T-helper 2 cell treated with Interferon-gamma antibody and Interleukin-4, amounts not matched to agents 5 μg/mL and 100 μg/mL, for 36 hours (primary cell): ENCODE results near the gene ZSWIM6.

ENCODE experiments used
- DNase-seq: peaks from one replicate; pipeline ENCODE4 v3.0.0; 2021; ENCODE audit warnings: low spot score
- H3K27ac Mint-ChIP-seq: one replicate; pipeline ENCODE4 v1.8.0; 2021; ENCODE audit warnings: mild to moderate bottlenecking, mixed read lengths
- H3K27me3 Mint-ChIP-seq: one replicate; pipeline ENCODE4 v1.8.0; 2021; ENCODE audit warnings: low read depth, mixed read lengths
- H3K36me3 Mint-ChIP-seq: one replicate; pipeline ENCODE4 v1.8.0; 2021; ENCODE audit warnings: low read depth, mixed read lengths
- H3K4me1 Mint-ChIP-seq: one replicate; pipeline ENCODE4 v1.8.0; 2021; ENCODE audit warnings: low read depth, mixed read lengths
- H3K4me3 Mint-ChIP-seq: one replicate; pipeline ENCODE4 v1.8.0; 2022; ENCODE audit warnings: mild to moderate bottlenecking, moderate library complexity, mixed read lengths
- H3K9me3 Mint-ChIP-seq: one replicate; pipeline ENCODE4 v1.8.0; 2021; ENCODE audit warnings: mixed read lengths

ZSWIM6 gene

DNA sequence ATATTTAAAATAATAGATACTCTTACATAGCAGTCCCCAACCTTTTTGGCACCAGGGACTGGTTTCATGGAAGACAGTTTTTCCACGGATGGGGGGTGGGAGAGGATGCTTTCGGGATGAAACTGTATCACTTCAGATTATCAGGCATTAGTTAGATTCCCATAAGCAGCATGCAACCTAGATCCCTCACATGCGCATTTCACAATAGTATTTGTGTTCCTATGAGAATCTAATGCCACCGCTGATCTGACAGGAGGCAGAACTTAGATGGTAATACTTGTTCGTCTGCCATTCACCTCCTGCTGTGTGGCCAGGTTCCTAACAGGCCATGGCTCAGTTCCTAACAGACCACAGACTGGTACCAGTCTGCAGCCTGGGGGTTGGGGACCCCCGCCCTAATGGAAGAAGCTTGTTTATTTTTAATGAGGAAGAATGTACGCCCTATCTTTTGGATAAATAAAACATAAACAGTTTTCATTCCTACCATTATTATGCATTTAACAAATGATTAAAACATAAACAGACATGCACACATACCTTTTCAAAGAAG, 187.7 kb downstream of the ZSWIM6 start:
- peaks cover 2% of the 10 kb centered on the region for H3K36me3 Mint-ChIP-seq
- DNase-seq: no peak
- no peak overlapping the region for H3K4me3 Mint-ChIP-seq
- H3K9me3 Mint-ChIP-seq: peaks cover 11% of the 10 kb centered on the region
- H3K27me3 Mint-ChIP-seq: no peaks in the 10 kb centered on the region
- H3K27ac Mint-ChIP-seq: no peak overlapping the region
- H3K4me1 Mint-ChIP-seq: no peaks in the 10 kb centered on the region

DNA sequence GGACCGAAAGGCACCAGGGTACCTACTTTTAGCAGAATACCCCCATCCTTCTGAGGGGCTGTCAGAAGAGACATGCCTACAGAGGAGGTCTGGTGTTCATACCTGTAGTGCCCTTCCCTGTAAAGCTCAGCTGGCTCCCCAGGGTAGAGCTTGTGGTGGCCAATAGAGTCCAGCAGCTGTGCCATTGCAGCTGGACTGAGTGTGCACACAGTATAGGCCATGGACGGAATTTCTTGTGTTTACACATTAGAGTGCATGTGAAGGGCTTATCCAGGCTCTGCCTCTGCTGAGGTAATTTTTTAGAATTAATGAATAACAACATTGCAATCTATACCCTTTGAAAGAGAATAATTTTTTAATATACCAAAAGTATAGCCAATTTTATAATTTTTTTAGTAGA, 191.0 kb downstream of the ZSWIM6 start:
- no peaks in the 10 kb centered on the region for H3K9me3 Mint-ChIP-seq
- no peaks in the 10 kb centered on the region for H3K4me1 Mint-ChIP-seq
- no peak overlapping the region for H3K27ac Mint-ChIP-seq
- H3K27me3 Mint-ChIP-seq: no peaks in the 10 kb centered on the region
- H3K4me3 Mint-ChIP-seq: no peak overlapping the region
- H3K36me3 Mint-ChIP-seq: peaks cover 2% of the 10 kb centered on the region
- DNase-seq: no peak

DNA sequence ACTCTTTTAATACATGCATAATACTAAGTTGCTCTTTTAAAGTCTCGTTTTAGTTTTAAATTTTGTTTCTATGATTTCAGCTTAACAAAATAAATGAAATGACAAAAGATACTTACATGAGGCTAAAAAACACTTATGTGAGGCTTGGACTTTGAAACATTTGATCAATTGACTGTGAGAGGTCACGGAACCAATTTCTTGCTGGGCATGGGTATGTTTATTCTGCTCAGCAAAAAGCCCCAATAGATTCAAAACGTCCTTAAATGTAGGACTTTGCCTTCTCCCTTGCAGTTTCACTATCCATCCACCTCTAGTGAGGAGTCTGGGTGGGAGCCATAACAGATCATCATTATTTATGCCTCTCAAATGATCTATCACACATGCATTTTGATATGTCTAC, 191.9 kb downstream of the ZSWIM6 start:
- Mint-ChIP-seq H3K36me3 (peaks cover 2% of the 10 kb centered on the region), H3K4me1 (no peaks in the 10 kb centered on the region), H3K9me3 (no peaks in the 10 kb centered on the region), H3K27me3 (no peaks in the 10 kb centered on the region), H3K4me3 (no peak overlapping the region), H3K27ac (no peak overlapping the region)
- DNase-seq: no peak

DNA sequence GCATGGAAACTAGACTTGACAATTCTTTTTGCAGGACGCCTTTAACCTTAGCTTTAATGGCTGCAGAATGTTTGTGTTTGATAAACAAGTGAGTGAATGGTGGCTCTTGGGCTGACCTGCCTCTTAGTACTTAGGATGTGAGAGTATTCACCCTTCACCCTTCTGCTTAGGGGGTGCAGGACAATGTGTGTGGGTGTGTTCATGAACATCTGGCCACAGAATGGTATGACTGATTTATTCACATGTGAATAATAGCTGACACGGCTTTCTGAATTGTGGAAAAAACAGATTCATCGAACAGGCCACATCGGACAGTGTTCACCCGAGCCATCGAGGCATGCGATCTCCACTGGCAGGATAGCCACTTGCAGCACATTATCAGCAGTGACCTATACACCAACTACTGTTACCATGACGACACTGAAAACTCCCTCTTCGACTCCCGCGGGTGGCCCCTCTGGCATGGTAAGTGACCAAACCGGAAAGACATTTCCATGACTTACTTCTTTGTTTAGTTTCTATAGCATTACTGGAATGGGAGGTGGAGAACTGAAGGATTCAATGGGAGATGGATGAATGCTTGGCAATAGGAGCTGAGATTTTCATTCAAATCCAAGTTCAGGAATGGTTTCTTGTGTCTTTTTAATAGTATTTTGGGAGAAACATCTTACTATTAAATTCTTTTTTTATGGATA, 193.6 kb downstream of the ZSWIM6 start:
- H3K36me3 Mint-ChIP-seq: peaks cover 4% of the 10 kb centered on the region
- H3K27me3 Mint-ChIP-seq: no peaks in the 10 kb centered on the region
- no peak overlapping the region for H3K27ac Mint-ChIP-seq
- H3K4me1 Mint-ChIP-seq: no peaks in the 10 kb centered on the region
- no peaks in the 10 kb centered on the region for H3K9me3 Mint-ChIP-seq
- H3K4me3 Mint-ChIP-seq: no peak overlapping the region
- DNase-seq: no peak

DNA sequence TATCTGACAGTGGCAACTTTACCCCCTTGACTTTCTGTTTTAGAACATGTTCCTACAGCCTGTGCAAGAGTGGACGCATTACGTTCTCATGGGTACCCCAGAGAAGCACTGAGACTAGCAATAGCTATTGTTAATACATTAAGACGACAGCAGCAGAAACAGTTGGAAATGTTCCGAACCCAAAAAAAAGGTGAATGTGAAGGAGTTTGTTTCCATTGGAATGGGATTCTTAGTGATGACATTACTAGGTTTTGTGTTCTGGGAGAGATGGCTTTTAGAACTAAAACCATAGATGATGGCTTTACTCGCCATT, 194.1 kb downstream of the ZSWIM6 start:
- no peaks in the 10 kb centered on the region for H3K27me3 Mint-ChIP-seq
- no peak overlapping the region for H3K27ac Mint-ChIP-seq
- H3K9me3 Mint-ChIP-seq: no peaks in the 10 kb centered on the region
- no peak for DNase-seq
- no peak overlapping the region for H3K4me3 Mint-ChIP-seq
- H3K4me1 Mint-ChIP-seq: no peaks in the 10 kb centered on the region
- H3K36me3 Mint-ChIP-seq: peaks cover 4% of the 10 kb centered on the region

DNA sequence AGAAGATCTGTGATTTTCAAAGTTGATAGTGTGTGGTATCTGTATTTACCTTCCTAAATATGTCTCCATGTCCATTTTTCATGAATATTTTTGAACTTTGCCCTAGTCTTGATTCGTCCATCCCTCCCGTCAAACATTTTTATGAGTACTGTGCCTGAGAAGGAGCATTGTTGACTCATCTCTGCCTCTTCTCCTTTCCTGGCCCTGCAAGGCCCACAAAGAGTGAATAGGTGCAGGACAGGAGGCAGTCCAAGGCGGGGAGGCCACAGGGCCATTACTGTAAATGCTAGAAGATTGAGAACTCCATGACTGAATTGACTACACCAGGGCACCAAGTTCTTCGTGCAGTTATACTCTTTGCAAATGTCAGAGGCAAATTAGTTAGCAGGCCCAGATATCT, 200.9 kb downstream of the ZSWIM6 start:
- no peaks in the 10 kb centered on the region for H3K27me3 Mint-ChIP-seq
- no peak for DNase-seq
- peaks cover 3% of the 10 kb centered on the region for H3K9me3 Mint-ChIP-seq
- no peak overlapping the region for H3K4me3 Mint-ChIP-seq
- H3K36me3 Mint-ChIP-seq: peaks cover 16% of the 10 kb centered on the region
- H3K4me1 Mint-ChIP-seq: peaks cover 4% of the 10 kb centered on the region
- H3K27ac Mint-ChIP-seq: no peak overlapping the region

DNA sequence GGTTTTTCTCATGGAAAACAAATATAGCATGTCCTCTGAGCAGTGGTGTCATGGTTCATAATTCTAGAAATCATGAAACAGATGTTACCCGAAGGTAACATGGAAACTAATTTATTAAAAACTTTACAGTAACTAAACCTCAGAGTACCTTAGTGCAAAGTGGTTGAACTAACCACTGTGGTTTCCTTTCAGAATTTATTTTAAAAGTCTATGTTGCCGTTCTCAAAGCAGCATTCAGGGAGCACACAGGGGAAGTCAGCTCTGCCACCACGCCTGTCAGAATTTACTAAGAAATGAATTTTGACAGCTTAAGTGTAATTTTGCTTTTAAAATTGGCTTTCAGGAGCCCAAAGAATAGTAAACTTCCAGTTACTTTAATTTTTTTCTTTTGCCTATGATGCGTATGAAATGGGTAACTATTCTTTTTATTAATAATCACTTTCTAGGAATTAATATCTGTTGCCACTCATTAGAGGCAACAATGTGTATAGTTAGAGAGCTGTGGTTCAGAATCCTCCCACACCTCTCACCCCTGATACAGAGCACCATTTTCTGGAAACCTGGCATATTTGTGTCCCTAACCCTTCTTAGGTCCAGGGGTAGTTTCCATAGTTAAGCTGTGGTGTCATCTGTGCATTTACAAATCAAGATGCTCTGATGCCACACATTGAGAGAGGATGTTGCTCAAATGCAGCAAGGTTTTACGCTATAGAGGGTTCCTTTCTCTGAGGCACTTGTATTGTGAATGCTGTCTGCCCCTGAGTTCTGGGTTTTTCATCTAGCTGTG, 202.6 kb downstream of the ZSWIM6 start:
- Mint-ChIP-seq H3K4me1 (peaks cover 4% of the 10 kb centered on the region), H3K27ac (peak overlapping the region; percentile 16), H3K4me3 (no peak overlapping the region), H3K9me3 (peaks cover 3% of the 10 kb centered on the region), H3K27me3 (no peaks in the 10 kb centered on the region), H3K36me3 (peaks cover 28% of the 10 kb centered on the region)
- peak; percentile 10 for DNase-seq

DNA sequence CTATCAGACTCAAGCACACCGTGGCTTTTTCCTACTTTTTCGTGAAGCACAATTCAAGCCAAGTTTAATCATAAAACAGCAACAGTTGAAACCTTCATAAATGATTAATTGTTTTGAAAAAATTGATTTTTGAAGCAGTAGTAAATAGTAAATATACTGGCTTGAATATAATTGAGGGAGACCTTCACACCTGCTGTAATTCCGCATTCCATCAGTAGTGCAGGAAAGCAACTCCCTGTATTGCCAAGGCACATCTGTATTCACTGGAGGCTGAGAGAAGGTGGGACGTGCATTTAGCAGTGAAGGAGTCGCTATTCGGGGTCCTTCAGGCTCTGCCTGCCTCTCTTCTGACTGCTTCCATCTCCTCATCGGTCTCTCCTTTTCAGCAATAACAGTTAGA, 203.8 kb downstream of the ZSWIM6 start:
- peaks cover 27% of the 10 kb centered on the region for H3K36me3 Mint-ChIP-seq
- H3K27ac Mint-ChIP-seq: no peak overlapping the region
- peaks cover 3% of the 10 kb centered on the region for H3K9me3 Mint-ChIP-seq
- H3K4me3 Mint-ChIP-seq: no peak overlapping the region
- no peak for DNase-seq
- H3K4me1 Mint-ChIP-seq: peaks cover 4% of the 10 kb centered on the region
- H3K27me3 Mint-ChIP-seq: no peaks in the 10 kb centered on the region

DNA sequence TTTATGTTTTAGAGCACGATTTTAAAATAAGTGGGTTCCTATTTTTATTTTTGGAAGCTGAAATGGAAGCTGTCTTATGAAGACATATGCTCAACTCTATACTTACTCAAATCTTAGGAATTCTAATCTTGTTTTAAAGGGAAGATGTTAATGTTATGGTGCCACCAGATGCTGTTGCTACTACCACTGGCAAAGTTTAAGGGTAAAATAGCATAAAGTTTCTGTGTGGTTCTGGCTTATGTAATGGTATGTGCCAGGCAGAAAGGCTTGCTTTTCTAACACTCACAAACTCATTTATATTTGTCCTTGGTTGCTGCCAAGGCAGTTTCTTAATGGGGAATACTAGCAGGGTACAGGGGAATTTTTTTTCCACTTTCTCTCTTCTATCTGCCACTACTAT, 204.9 kb downstream of the ZSWIM6 start:
- H3K4me1 Mint-ChIP-seq: peaks cover 4% of the 10 kb centered on the region
- no peak overlapping the region for H3K4me3 Mint-ChIP-seq
- H3K9me3 Mint-ChIP-seq: peaks cover 3% of the 10 kb centered on the region
- H3K27me3 Mint-ChIP-seq: no peaks in the 10 kb centered on the region
- no peak overlapping the region for H3K27ac Mint-ChIP-seq
- DNase-seq: no peak
- peaks cover 29% of the 10 kb centered on the region for H3K36me3 Mint-ChIP-seq

DNA sequence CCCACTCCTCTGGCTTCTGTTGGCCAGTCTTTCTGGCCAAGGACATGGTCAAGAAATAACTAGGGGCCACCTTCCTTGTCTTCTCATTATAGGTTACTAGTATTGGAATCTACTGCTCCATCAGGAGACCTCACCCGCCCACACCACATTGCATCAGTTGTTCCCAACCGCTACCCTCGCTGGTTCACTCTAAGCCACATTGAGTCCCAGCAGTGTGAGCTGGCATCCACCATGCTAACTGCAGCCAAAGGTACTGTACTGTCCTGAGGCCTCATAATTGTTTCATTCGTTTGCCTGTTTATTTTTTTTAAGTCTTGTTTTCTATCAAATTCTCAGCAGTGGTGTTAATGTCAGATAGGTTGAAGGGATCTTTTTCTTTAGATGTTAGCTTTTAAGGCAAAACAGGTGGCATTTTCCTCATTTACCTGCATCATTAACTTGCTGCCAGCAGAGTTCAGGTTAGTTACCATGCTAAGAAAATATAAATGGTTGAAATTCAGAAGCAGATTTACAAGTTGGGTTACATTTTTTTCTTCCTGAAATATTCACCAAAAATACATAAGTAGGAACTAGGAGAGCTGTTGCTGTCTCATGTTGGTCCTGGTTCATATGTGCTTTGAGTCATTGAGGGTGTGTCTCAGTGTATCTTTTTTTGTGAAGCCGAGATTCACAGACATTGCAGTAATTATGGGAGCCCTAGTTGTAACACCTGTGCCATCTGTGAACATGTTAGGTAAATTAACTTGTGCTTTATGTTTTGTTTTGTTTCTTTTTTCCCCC, 206.9 kb downstream of the ZSWIM6 start:
- no peak for DNase-seq
- Mint-ChIP-seq H3K36me3 (peaks cover 33% of the 10 kb centered on the region), H3K27ac (no peak overlapping the region)

DNA sequence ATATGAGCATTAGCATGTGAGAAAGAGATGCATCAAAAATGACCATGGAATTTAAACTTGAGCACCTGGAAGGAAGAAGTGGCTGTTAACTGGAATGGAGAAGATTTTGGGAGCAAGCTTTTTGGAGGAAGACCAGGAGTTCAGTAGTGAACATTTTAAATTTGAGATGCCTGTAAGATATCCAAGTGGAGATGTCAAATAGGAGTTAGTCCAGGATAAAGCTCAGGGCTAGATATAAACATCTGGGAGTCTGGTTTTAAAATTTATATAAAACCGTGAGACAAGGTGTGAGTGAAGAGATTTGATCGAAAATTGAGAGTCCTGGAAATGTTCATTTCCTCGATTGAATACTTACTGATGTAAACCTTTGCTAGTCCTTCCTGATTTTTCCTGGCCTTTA, 217.5 kb downstream of the ZSWIM6 start:
- Mint-ChIP-seq H3K36me3 (no peaks in the 10 kb centered on the region), H3K4me1 (no peaks in the 10 kb centered on the region), H3K27me3 (no peaks in the 10 kb centered on the region), H3K9me3 (no peaks in the 10 kb centered on the region), H3K4me3 (no peak overlapping the region), H3K27ac (no peak overlapping the region)
- DNase-seq: no peak

More for the DNA sequence above, 206.9 kb downstream of the ZSWIM6 start:
- H3K4me1 Mint-ChIP-seq: peaks cover 4% of the 10 kb centered on the region
- no peaks in the 10 kb centered on the region for H3K27me3 Mint-ChIP-seq
- no peak overlapping the region for H3K4me3 Mint-ChIP-seq
- H3K9me3 Mint-ChIP-seq: peaks cover 5% of the 10 kb centered on the region

DNA sequence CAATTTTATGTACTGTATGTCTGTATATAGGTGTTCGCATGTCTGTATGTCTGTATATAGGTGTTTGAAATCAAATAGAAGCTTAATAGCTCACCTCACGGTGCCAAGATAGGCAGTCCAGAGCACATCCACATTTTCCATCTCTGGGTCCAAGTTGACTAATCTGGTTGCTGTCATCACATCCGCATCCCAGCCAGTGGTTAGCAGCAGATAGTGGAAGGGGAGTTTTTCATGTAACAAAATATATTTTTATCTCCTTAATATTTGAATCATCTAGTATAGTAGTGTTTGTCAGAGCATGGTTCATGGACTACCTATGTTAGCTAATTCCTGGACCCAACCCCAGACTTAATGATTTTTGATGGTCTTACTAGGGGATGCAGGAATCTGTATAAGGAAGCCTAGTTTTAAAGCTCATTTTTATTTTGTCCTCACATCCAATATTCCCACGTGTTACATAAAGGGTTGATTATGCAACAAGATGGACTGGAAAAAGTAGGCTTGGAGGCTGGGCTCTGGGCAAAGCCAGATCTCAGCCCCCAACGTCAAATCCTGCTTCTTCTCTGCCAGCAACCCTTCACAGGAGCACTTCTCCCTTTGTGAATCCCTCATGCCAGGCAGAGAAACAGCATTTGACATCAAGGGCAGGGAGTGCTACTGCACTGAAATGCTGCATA, 219.7 kb downstream of the ZSWIM6 start:
- Mint-ChIP-seq H3K27me3 (no peaks in the 10 kb centered on the region), H3K27ac (no peak overlapping the region), H3K4me3 (no peak overlapping the region)

DNA sequence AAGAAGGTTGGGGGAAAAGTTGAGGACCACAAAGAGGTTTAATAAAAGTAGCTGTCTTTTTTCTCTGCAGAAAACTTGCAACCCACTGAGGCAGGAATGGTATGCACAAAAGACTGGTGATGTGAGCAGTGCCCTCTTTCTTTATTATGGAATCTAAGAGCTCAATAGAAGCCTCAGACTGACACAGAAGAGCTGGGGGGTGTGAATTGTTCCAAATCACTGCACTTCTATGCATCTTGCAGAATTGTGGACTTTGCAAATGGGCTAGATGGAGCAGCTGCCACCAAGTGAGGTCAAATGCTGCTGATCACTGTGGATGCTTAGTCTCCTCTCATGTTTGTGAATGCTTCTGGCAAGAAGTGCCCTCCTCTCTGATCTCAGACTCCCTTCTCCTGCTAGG, 227.1 kb downstream of the ZSWIM6 start:
- no peak for DNase-seq
- no peaks in the 10 kb centered on the region for H3K27me3 Mint-ChIP-seq
- no peaks in the 10 kb centered on the region for H3K36me3 Mint-ChIP-seq
- no peaks in the 10 kb centered on the region for H3K9me3 Mint-ChIP-seq
- H3K4me1 Mint-ChIP-seq: no peaks in the 10 kb centered on the region
- H3K4me3 Mint-ChIP-seq: no peak overlapping the region
- no peak overlapping the region for H3K27ac Mint-ChIP-seq

More for the DNA sequence above, 219.7 kb downstream of the ZSWIM6 start:
- no peaks in the 10 kb centered on the region for H3K4me1 Mint-ChIP-seq
- no peaks in the 10 kb centered on the region for H3K9me3 Mint-ChIP-seq
- no peak for DNase-seq
- no peaks in the 10 kb centered on the region for H3K36me3 Mint-ChIP-seq
